ENCODE results near the gene NHLRC3. TPM values are rescaled to one million over a fixed set of nuclear protein-coding genes. Genes with fewer than 3 reads are reported as not detected.
A peak's percentile ranks its signal among the peaks of the same experiment; 100 is the strongest.

Gene NHLRC3
- total and polyA plus RNA-seq, 4 experiments from 2014 or later = 4.6 to 27.3 (median 16.5) TPM

DNA sequence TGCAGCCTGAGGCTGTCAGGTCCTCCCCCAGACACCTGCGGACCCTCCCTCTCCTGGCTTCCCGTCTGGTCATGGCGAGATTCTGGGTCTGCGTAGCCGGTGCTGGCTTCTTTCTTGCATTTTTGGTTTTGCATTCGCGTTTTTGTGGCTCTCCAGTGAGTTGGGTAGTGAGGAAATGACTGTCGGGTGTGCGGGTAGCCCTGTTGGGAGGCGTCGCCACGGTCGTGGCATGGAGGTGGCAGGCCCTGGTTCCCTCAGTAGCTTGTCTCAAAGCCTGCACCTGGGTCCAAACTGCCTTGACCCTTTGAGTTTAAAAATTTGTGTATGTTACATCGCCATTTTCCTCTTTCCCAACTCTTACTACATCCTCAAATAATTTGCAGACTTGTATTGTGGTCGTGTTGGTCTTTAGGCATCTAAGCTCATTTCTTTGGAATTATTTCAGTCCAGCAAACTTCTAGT is 344 bp downstream of the NHLRC3 start:
- CTCF ChIA-PET (ENCODE audit: partially characterized antibody) = interaction anchor here (0.7 to 2.5 kb wide), 5 partner anchors 9 to 589 kb away, joined by 3 to 8 read pairs (median 3); no protein-coding TSS in a partner anchor
- Histone ChIP-seq H3K4me3 (ENCODE audit: low read length in 2 of 2) (peak overlapping the region; percentile 72 to 99), H3K27me3 (ENCODE audit: insufficient read depth, low read length) (no peaks in the 10 kb centered on the region), H3K27ac (ENCODE audit: low read depth, low read length) (peak overlapping the region; percentile 73), H3K9me3 (ENCODE audit: control insufficient read depth in 1 of 2, low read length in 2 of 2) (no peaks in the 10 kb centered on the region), H3K4me1 (ENCODE audit: insufficient read depth, low read length) (peaks cover 57% of the 10 kb centered on the region), H3K36me3 (ENCODE audit: insufficient read depth, low read length) (no peaks in the 10 kb centered on the region)
- peaks cover 35 to 67% (median 53%) of the 10 kb centered on the region in 4 donors for H3K4me1 Mint-ChIP-seq
- peak overlapping the region; percentile 90 to 99 (median 95) for H3K27ac Mint-ChIP-seq
- intact Hi-C loops (cut with micrococcal nuclease) = loop anchor here (1.0 to 10.0 kb wide), 3 partner anchors 617 to 1736 kb away; partner anchors contain the start of genes COG6, MRPS31 and UFM1
- peaks cover 0 to 33% of the 10 kb centered on the region in 2 donors for H3K36me3 Mint-ChIP-seq
- H3K4me3 Mint-ChIP-seq = peak overlapping the region; percentile 88 to 100 (median 94)
- peak in 4 of 5 donors; percentile 58 to 68 (median 65) for DNase-seq
- POLR2A ChIA-PET (ENCODE audit: partially characterized antibody) = interaction anchor here (1.0 to 3.0 kb wide), 7 partner anchors 10 to 1883 kb away, joined by 3 to 17 read pairs (median 5); partner anchors contain the start of genes SLC25A15 and UFM1
- H3K27me3 Mint-ChIP-seq = no peaks in the 10 kb centered on the region
- H3K9me3 Mint-ChIP-seq = no peaks in the 10 kb centered on the region

GRCh38 chr13:39039041-39039440 is 785 bp downstream of the NHLRC3 start:
- peak overlapping the region; percentile 73 for H3K27ac ChIP-seq (ENCODE audit: low read depth, low read length)
- Mint-ChIP-seq H3K27me3 (no peaks in the 10 kb centered on the region), H3K4me1 (peaks cover 34 to 62% (median 48%) of the 10 kb centered on the region in 4 donors), H3K9me3 (no peaks in the 10 kb centered on the region), H3K27ac (peak overlapping the region; percentile 90 to 99 (median 95)), H3K4me3 (peak overlapping the region; percentile 88 to 100 (median 94)), H3K36me3 (peaks cover 1 to 33% of the 10 kb centered on the region in 2 donors)
- H3K9me3 ChIP-seq (ENCODE audit: control insufficient read depth in 1 of 2, low read length in 2 of 2) = no peaks in the 10 kb centered on the region
- H3K27me3 ChIP-seq (ENCODE audit: insufficient read depth, low read length) = no peaks in the 10 kb centered on the region
- ChIA-PET POLR2A (ENCODE audit: partially characterized antibody) (interaction anchor here (1.5 to 3.0 kb wide), 4 partner anchors 9 to 1750 kb away, joined by 4 to 10 read pairs (median 6); partner anchors contain the start of genes SLC25A15 and UFM1), CTCF (ENCODE audit: partially characterized antibody) (interaction anchor here (0.7 to 2.5 kb wide), 5 partner anchors 8 to 589 kb away, joined by 3 to 8 read pairs (median 3); no protein-coding TSS in a partner anchor)
- peaks cover 52% of the 10 kb centered on the region for H3K4me1 ChIP-seq (ENCODE audit: insufficient read depth, low read length)
- no peak for DNase-seq
- H3K36me3 ChIP-seq (ENCODE audit: insufficient read depth, low read length) = no peaks in the 10 kb centered on the region
- peak overlapping the region in 1 of 2 donors; percentile 72 for H3K4me3 ChIP-seq (ENCODE audit: low read length in 2 of 2)
- intact Hi-C loops (cut with micrococcal nuclease) = loop anchor here (10.0 kb wide), 1 partner anchor 1736 kb away; the partner anchor contains the start of gene MRPS31

DNA sequence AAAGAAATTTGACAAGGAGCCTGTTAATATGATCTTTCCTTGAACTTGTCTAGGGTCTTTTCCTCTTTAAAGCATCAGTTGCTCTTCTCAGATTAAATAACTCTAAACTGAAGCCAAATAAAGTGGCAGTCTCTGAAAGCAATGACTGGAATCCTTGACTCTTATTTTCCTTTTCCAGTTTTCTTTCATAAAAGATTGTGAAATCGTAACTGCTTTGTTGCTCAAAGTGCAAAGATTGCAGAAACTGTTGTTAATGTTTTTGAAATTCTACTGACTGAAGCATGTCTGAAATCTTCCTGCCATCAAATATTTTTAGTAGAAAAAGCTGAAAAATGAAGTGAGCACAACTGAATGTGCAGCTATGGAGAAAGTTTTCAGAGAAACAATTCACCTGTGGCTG is 1.9 kb downstream of the NHLRC3 start:
- POLR2A ChIA-PET (ENCODE audit: partially characterized antibody) = interaction anchor here (0.6 kb wide), 1 partner anchor 132 kb away, joined by 3 read pairs; no protein-coding TSS in a partner anchor
- H3K9me3 Mint-ChIP-seq = no peaks in the 10 kb centered on the region
- Histone ChIP-seq H3K4me1 (ENCODE audit: insufficient read depth, low read length) (peaks cover 41% of the 10 kb centered on the region), H3K36me3 (ENCODE audit: insufficient read depth, low read length) (no peaks in the 10 kb centered on the region), H3K9me3 (ENCODE audit: control insufficient read depth in 1 of 2, low read length in 2 of 2) (no peaks in the 10 kb centered on the region), H3K27me3 (ENCODE audit: insufficient read depth, low read length) (no peaks in the 10 kb centered on the region), H3K27ac (ENCODE audit: low read depth, low read length) (no peak overlapping the region), H3K4me3 (ENCODE audit: low read length in 2 of 2) (no peak overlapping the region)
- CTCF ChIA-PET (ENCODE audit: partially characterized antibody) = no interaction called here
- H3K36me3 Mint-ChIP-seq = peaks cover 11 to 39% of the 10 kb centered on the region in 2 donors
- no peak for DNase-seq
- H3K27me3 Mint-ChIP-seq = no peaks in the 10 kb centered on the region
- H3K4me3 Mint-ChIP-seq = peak overlapping the region in 3 of 8 donors; percentile 11 to 50 (median 31)
- peaks cover 24 to 50% (median 38%) of the 10 kb centered on the region in 4 donors for H3K4me1 Mint-ChIP-seq
- no peak overlapping the region for H3K27ac Mint-ChIP-seq
- intact Hi-C loops (cut with micrococcal nuclease) = no loop called here

DNA sequence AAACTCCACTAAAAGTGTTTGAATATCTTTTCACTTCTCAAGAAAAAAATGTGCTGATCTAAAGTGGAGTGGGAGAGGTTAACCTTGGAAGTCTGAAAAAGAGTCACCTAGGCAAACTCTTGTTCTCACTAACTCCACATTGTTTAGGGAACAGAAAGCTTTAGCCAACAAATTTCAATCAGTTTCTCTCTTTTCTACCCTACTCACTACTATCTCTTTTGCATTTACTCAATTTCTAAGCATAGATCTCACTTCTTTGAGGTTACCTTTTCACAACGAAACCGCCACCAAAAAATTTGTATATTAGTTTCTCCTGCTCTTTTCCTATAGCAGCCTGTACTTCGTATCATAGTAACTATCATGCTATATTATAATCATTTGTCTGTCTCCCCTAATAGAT is 6.3 kb downstream of the NHLRC3 start:
- Mint-ChIP-seq H3K27ac (peak overlapping the region in 2 of 7 donors; percentile 3 to 58), H3K4me3 (no peak overlapping the region), H3K27me3 (no peaks in the 10 kb centered on the region), H3K9me3 (no peaks in the 10 kb centered on the region), H3K4me1 (peaks cover 6 to 16% (median 12%) of the 10 kb centered on the region in 4 donors), H3K36me3 (peaks cover 11 to 36% of the 10 kb centered on the region in 2 donors)
- ChIA-PET CTCF (ENCODE audit: partially characterized antibody) (no interaction called here), POLR2A (ENCODE audit: partially characterized antibody) (no interaction called here)
- H3K27ac ChIP-seq (ENCODE audit: low read depth, low read length) = no peak overlapping the region
- intact Hi-C loops (cut with micrococcal nuclease) = no loop called here
- peaks cover 13% of the 10 kb centered on the region for H3K4me1 ChIP-seq (ENCODE audit: insufficient read depth, low read length)
- H3K9me3 ChIP-seq (ENCODE audit: control insufficient read depth in 1 of 2, low read length in 2 of 2) = no peaks in the 10 kb centered on the region
- H3K4me3 ChIP-seq (ENCODE audit: low read length in 2 of 2) = no peak overlapping the region
- no peaks in the 10 kb centered on the region for H3K36me3 ChIP-seq (ENCODE audit: insufficient read depth, low read length)
- no peak for DNase-seq
- H3K27me3 ChIP-seq (ENCODE audit: insufficient read depth, low read length) = no peaks in the 10 kb centered on the region

GRCh38 chr13:39047560-39047959 is 9.3 kb downstream of the NHLRC3 start:
- CTCF ChIA-PET (ENCODE audit: partially characterized antibody) = interaction anchor here (0.6 to 2.0 kb wide), 6 partner anchors 9 to 565 kb away, joined by 3 to 8 read pairs (median 4); partner anchors contain the start of gene PROSER1
- Mint-ChIP-seq H3K27ac (peak overlapping the region in 1 of 7 donors; percentile 29), H3K4me1 (peaks cover 0 to 4% (median 3%) of the 10 kb centered on the region in 4 donors), H3K9me3 (no peaks in the 10 kb centered on the region), H3K27me3 (no peaks in the 10 kb centered on the region), H3K4me3 (no peak overlapping the region), H3K36me3 (peaks cover 11 to 37% of the 10 kb centered on the region in 2 donors)
- Histone ChIP-seq H3K4me1 (ENCODE audit: insufficient read depth, low read length) (no peaks in the 10 kb centered on the region), H3K36me3 (ENCODE audit: insufficient read depth, low read length) (no peaks in the 10 kb centered on the region), H3K9me3 (ENCODE audit: control insufficient read depth in 1 of 2, low read length in 2 of 2) (no peaks in the 10 kb centered on the region), H3K27me3 (ENCODE audit: insufficient read depth, low read length) (no peaks in the 10 kb centered on the region), H3K27ac (ENCODE audit: low read depth, low read length) (no peak overlapping the region), H3K4me3 (ENCODE audit: low read length in 2 of 2) (no peak overlapping the region)
- POLR2A ChIA-PET (ENCODE audit: partially characterized antibody) = interaction anchor here (1.7 kb wide), 1 partner anchor 9 kb away, joined by 7 read pairs; the partner anchor contains the start of genes NHLRC3 and PROSER1
- no peak for DNase-seq
- intact Hi-C loops (cut with micrococcal nuclease) = no loop called here

DNA sequence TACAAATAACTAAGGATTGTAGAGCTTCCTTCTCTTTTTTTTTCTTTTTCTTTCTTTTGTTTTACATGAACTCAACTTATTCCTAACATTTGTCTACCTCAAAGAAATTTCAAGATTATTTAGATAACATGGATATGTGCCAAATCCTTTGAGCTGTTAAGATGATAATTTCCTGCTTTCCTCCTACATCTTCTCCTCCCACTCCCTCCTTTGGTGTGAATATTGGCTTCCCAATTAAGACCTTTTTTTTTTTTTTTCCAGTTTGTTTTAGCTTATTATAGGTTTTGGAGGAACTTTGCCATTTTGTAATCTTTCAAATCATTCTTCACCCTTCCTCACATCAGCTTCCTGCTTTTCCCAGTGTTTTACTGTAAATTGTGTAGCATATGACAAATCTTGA is 10.6 kb downstream of the NHLRC3 start:
- H3K27me3 Mint-ChIP-seq = no peaks in the 10 kb centered on the region
- POLR2A ChIA-PET (ENCODE audit: partially characterized antibody) = interaction anchor here (1.7 kb wide), 1 partner anchor 11 kb away, joined by 7 read pairs; the partner anchor contains the start of genes NHLRC3 and PROSER1

GRCh38 chr13:39049274-39049673 is 11.0 kb downstream of the NHLRC3 start:
- Mint-ChIP-seq H3K9me3 (no peaks in the 10 kb centered on the region), H3K4me1 (peaks cover 2 to 9% (median 4%) of the 10 kb centered on the region in 4 donors), H3K27ac (no peak overlapping the region), H3K27me3 (no peaks in the 10 kb centered on the region), H3K4me3 (no peak overlapping the region), H3K36me3 (peaks cover 10 to 33% of the 10 kb centered on the region in 2 donors)
- Histone ChIP-seq H3K36me3 (ENCODE audit: insufficient read depth, low read length) (no peaks in the 10 kb centered on the region), H3K9me3 (ENCODE audit: control insufficient read depth in 1 of 2, low read length in 2 of 2) (no peaks in the 10 kb centered on the region), H3K4me3 (ENCODE audit: low read length in 2 of 2) (no peak overlapping the region), H3K27ac (ENCODE audit: low read depth, low read length) (no peak overlapping the region), H3K27me3 (ENCODE audit: insufficient read depth, low read length) (no peaks in the 10 kb centered on the region), H3K4me1 (ENCODE audit: insufficient read depth, low read length) (no peaks in the 10 kb centered on the region)
- ChIA-PET POLR2A (ENCODE audit: partially characterized antibody) (interaction anchor here (1.7 kb wide), 1 partner anchor 11 kb away, joined by 7 read pairs; the partner anchor contains the start of genes NHLRC3 and PROSER1), CTCF (ENCODE audit: partially characterized antibody) (interaction anchor here (1.3 to 1.6 kb wide), 2 partner anchors 11 to 560 kb away, joined by 6 to 8 read pairs; partner anchors contain the start of genes NHLRC3 and PROSER1)
- no peak for DNase-seq
- intact Hi-C loops (cut with micrococcal nuclease) = no loop called here

More for the DNA sequence above, 10.6 kb downstream of the NHLRC3 start:
- H3K4me3 Mint-ChIP-seq = peak overlapping the region in 1 of 8 donors; percentile 55
- H3K27me3 ChIP-seq (ENCODE audit: insufficient read depth, low read length) = no peaks in the 10 kb centered on the region
- H3K36me3 ChIP-seq (ENCODE audit: insufficient read depth, low read length) = no peaks in the 10 kb centered on the region
- no peaks in the 10 kb centered on the region for H3K4me1 ChIP-seq (ENCODE audit: insufficient read depth, low read length)
- CTCF ChIA-PET (ENCODE audit: partially characterized antibody) = interaction anchor here (1.3 to 1.6 kb wide), 3 partner anchors 11 to 563 kb away, joined by 6 to 8 read pairs (median 8); partner anchors contain the start of genes NHLRC3 and PROSER1
- peaks cover 14 to 34% of the 10 kb centered on the region in 2 donors for H3K36me3 Mint-ChIP-seq
- intact Hi-C loops (cut with micrococcal nuclease) = no loop called here
- no peaks in the 10 kb centered on the region for H3K9me3 ChIP-seq (ENCODE audit: control insufficient read depth in 1 of 2, low read length in 2 of 2)
- H3K27ac Mint-ChIP-seq = peak overlapping the region in 1 of 7 donors; percentile 20
- H3K9me3 Mint-ChIP-seq = no peaks in the 10 kb centered on the region
- no peak overlapping the region for H3K4me3 ChIP-seq (ENCODE audit: low read length in 2 of 2)
- H3K27ac ChIP-seq (ENCODE audit: low read depth, low read length) = no peak overlapping the region
- peaks cover under 1 to 5% (median 3%) of the 10 kb centered on the region in 4 donors for H3K4me1 Mint-ChIP-seq
- DNase-seq = no peak

Measured in CD4-positive, alpha-beta memory T cell (primary cell).